GM18873 (cell line): ENCODE data around the gene AVPR1A.
"Not testable (repeated sequence)": the region's sequence is repeated elsewhere in the genome, so short reads cannot be mapped to it uniquely, and the experiment has no call there.

Experiments
- ATAC-seq: cut with Tn5 transposase; IDR thresholded peaks from one replicate; pipeline ENCODE4 v1.9.1; 2021; ENCODE audit warnings: mild to moderate bottlenecking, moderate library complexity, moderate number of reproducible peaks; ENCODE audit not compliant: unreplicated experiment, low FRiP score

Gene AVPR1A

GRCh38 chr12:63150713-63151622, at the start of gene AVPR1A:
Gene AVPR1A (minus strand): TSS chr12:63151201. CDS start chr12:63150836, 365 bp downstream.
- ATAC-seq: no peak

- ATAC-seq: no peak
Observed at GRCh38 chr12:63196168-63196567, 45.2 kb upstream of the AVPR1A start.

GRCh38 chr12:63179224-63179623, 28.2 kb upstream of the AVPR1A start:
- no peak for ATAC-seq

- no peak for ATAC-seq
Observed at GRCh38 chr12:63170321-63170720, 19.3 kb upstream of the AVPR1A start.

- not testable (repeated sequence) for ATAC-seq
Observed at GRCh38 chr12:63167741-63168140, 16.7 kb upstream of the AVPR1A start.

GRCh38 chr12:63164911-63165310, 13.9 kb upstream of the AVPR1A start:
- ATAC-seq: no peak

GRCh38 chr12:63163541-63163940, 12.5 kb upstream of the AVPR1A start:
- ATAC-seq: no peak

- no peak for ATAC-seq
Observed at GRCh38 chr12:63155375-63155774, 4.4 kb upstream of the AVPR1A start.

- no peak for ATAC-seq
Observed at GRCh38 chr12:63154560-63154959, 3.6 kb upstream of the AVPR1A start.

- ATAC-seq: no peak
Observed at GRCh38 chr12:63152321-63152700, 1.3 kb upstream of the AVPR1A start.

GRCh38 chr12:63151623-63152320, 771 bp upstream of the AVPR1A start:
- ATAC-seq: no peak

GRCh38 chr12:63149909-63150712, 890 bp downstream of the AVPR1A start:
- ATAC-seq: no peak

- ATAC-seq: no peak
Observed at GRCh38 chr12:63144556-63144955, 6.4 kb downstream of the AVPR1A start.

- no peak for ATAC-seq
Observed at GRCh38 chr12:63138488-63138887, 12.5 kb downstream of the AVPR1A start.

- no peak for ATAC-seq
Observed at GRCh38 chr12:63133981-63134380, 17.0 kb downstream of the AVPR1A start.

GRCh38 chr12:63132201-63132600, 18.8 kb downstream of the AVPR1A start:
- ATAC-seq: no peak

GRCh38 chr12:63129927-63130326, 21.1 kb downstream of the AVPR1A start:
- no peak for ATAC-seq

- no peak for ATAC-seq
Observed at GRCh38 chr12:63124778-63125177, 26.2 kb downstream of the AVPR1A start.

- no peak for ATAC-seq
Observed at GRCh38 chr12:63103494-63104131, 47.4 kb downstream of the AVPR1A start.

GRCh38 chr12:63101920-63102319, 49.1 kb downstream of the AVPR1A start:
- no peak for ATAC-seq
